OCI-LY1 (cell line): ENCODE results near the gene CAB39L.

Source experiments
- H2AFZ ChIP-seq: fragments of 200-600 bp; sonication (generic), shearing (Covaris generic); 2 replicates; pipeline ENCODE4 v1.6.0; 2014; ENCODE audit warnings: antibody characterized with exemption, mild to moderate bottlenecking, low read length
- H3F3A ChIP-seq: fragments of 200-600 bp; sonication (generic), shearing (Covaris generic); 2 replicates; pipeline ENCODE4 v1.6.0; 2014; ENCODE audit warnings: mild to moderate bottlenecking, antibody characterized with exemption, low read length, moderate library complexity; ENCODE audit not compliant: insufficient read depth
- H3K27ac ChIP-seq: fragments of 200-600 bp; sonication (generic); 2 replicates; pipeline ENCODE4 v1.5.1; 2014; ENCODE audit warnings: low read length, mixed run types, mild to moderate bottlenecking, low read depth; ENCODE audit not compliant: poor library complexity, severe bottlenecking
- H3K27me3 ChIP-seq: fragments of 200-600 bp; sonication (generic); 2 replicates; pipeline ENCODE4 v1.6.0; 2014; ENCODE audit warnings: antibody characterized with exemption, mild to moderate bottlenecking, low read length, moderate library complexity; ENCODE audit not compliant: insufficient read depth
- H3K36me3 ChIP-seq: fragments of 200-600 bp; sonication (generic); 2 replicates; pipeline ENCODE4 v1.6.1; 2014; ENCODE audit warnings: mild to moderate bottlenecking, antibody characterized with exemption, low read length, moderate library complexity, mixed read lengths; ENCODE audit not compliant: insufficient read depth
- H3K4me1 ChIP-seq: fragments of 200-600 bp; sonication (generic); 2 replicates; pipeline ENCODE4 v1.5.1; 2014; ENCODE audit warnings: mild to moderate bottlenecking, low read length, moderate library complexity; ENCODE audit not compliant: insufficient read depth, severe bottlenecking
- H3K4me2 ChIP-seq: fragments of 200-600 bp; sonication (generic), shearing (Covaris generic); 2 replicates; pipeline ENCODE4 v1.6.1; 2014; ENCODE audit warnings: low read length
- H3K4me3 ChIP-seq: fragments of 200-600 bp; sonication (generic); 2 replicates; pipeline ENCODE4 v1.5.1; 2014; ENCODE audit warnings: low read length, low read depth, mild to moderate bottlenecking, mixed read lengths; ENCODE audit not compliant: poor library complexity, severe bottlenecking
- H3K79me2 ChIP-seq: fragments of 200-600 bp; shearing (Covaris generic); 2 replicates; pipeline ENCODE4 v1.6.1; 2016; ENCODE audit warnings: mixed run types, low read length, mixed read lengths; ENCODE audit not compliant: insufficient read depth
- H3K9ac ChIP-seq: fragments of 200-600 bp; sonication (generic), shearing (Covaris generic); 2 replicates; pipeline ENCODE4 v1.6.1; 2014; ENCODE audit warnings: mild to moderate bottlenecking, low read length, mixed read lengths
- H3K9me2 ChIP-seq: fragments of 200-600 bp; sonication (generic), shearing (Covaris generic); 2 replicates; pipeline ENCODE4 v1.6.1; 2014; ENCODE audit warnings: low read depth, mild to moderate bottlenecking, low read length, mixed read lengths
- H3K9me3 ChIP-seq: fragments of 200-600 bp; shearing (Covaris generic); 2 replicates; pipeline ENCODE4 v1.6.1; 2014; ENCODE audit warnings: low read length, mixed read lengths
- H4K20me1 ChIP-seq: fragments of 200-600 bp; sonication (generic), shearing (Covaris generic); 2 replicates; pipeline ENCODE4 v1.6.0; 2016; ENCODE audit warnings: mild to moderate bottlenecking, low read length; ENCODE audit not compliant: insufficient read depth
- CTCF ChIP-seq: fragments of 200-600 bp; sonication (generic), shearing (Covaris generic); IDR thresholded peaks from 2 replicates; pipeline ENCODE4 v1.5.1; 2017; ENCODE audit warnings: mild to moderate bottlenecking, antibody characterized with exemption, low read length, moderate library complexity, mixed read lengths
- EZH2 ChIP-seq: fragments of 200-600 bp; sonication (generic), shearing (Covaris generic); IDR thresholded peaks from 2 replicates; pipeline ENCODE4 v1.8.0; 2017; ENCODE audit warnings: borderline replicate concordance, mixed run types, mild to moderate bottlenecking, antibody characterized with exemption, low read length, moderate library complexity, mixed read lengths

Gene CAB39L

DNA sequence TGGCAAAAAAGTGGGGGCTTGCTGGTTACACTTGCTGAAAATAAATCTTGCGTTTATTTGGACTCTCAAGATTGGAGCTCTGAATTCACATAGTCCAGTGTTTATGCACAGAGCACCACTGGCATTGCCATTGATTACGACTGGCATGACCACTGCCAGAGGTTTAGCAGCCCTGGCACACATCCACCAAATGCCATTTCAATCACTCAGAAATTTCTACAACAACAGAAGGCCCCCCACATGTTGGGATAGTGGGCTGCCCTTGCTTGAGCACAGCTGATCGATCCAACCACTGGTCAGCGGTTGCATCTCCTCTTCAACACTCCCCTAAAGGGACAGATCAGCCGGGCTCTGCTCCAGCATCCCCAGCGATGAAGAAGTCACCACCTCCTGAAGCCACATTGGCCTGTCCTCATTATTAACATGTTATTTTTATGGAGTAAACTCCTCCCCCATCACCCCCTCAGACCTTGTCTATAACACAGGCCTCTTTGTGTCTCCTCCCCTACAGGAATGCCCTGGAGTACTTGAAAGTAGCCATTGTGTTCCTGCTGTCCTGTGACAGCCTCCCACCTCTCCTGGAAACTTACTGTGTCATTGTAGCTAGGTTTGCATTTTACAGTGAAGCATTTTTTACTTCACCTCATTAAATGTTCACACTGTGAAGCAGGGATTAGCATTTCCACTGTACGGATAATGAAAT, 144.8 kb downstream of the CAB39L start:
- H3K4me1 ChIP-seq = peaks cover 39% of the 10 kb centered on the region
- H2AFZ ChIP-seq = no peak overlapping the region
- H3K4me2 ChIP-seq = no peak overlapping the region
- no peaks in the 10 kb centered on the region for H3K79me2 ChIP-seq
- no peaks in the 10 kb centered on the region for H3K9me2 ChIP-seq
- H4K20me1 ChIP-seq = no peaks in the 10 kb centered on the region
- H3K27me3 ChIP-seq = no peaks in the 10 kb centered on the region
- TF ChIP-seq EZH2 (no peak), CTCF (no peak)
- H3K9ac ChIP-seq = no peak overlapping the region
- H3F3A ChIP-seq = no peaks in the 10 kb centered on the region
- H3K36me3 ChIP-seq = no peaks in the 10 kb centered on the region
- no peak overlapping the region for H3K4me3 ChIP-seq
- no peaks in the 10 kb centered on the region for H3K9me3 ChIP-seq
- no peak overlapping the region for H3K27ac ChIP-seq

GRCh38 chr13:49298416-49298815, 145.4 kb downstream of the CAB39L start:
- no peak overlapping the region for H3K4me2 ChIP-seq
- no peak overlapping the region for H2AFZ ChIP-seq
- TF ChIP-seq EZH2 (no peak), CTCF (no peak)
- H3K36me3 ChIP-seq = no peaks in the 10 kb centered on the region
- H3K4me1 ChIP-seq = peaks cover 33% of the 10 kb centered on the region
- no peaks in the 10 kb centered on the region for H4K20me1 ChIP-seq
- H3K9ac ChIP-seq = no peak overlapping the region
- H3K9me2 ChIP-seq = no peaks in the 10 kb centered on the region
- no peak overlapping the region for H3K27ac ChIP-seq
- H3F3A ChIP-seq = no peaks in the 10 kb centered on the region
- H3K4me3 ChIP-seq = no peak overlapping the region
- H3K79me2 ChIP-seq = no peaks in the 10 kb centered on the region
- no peaks in the 10 kb centered on the region for H3K9me3 ChIP-seq
- no peaks in the 10 kb centered on the region for H3K27me3 ChIP-seq

DNA sequence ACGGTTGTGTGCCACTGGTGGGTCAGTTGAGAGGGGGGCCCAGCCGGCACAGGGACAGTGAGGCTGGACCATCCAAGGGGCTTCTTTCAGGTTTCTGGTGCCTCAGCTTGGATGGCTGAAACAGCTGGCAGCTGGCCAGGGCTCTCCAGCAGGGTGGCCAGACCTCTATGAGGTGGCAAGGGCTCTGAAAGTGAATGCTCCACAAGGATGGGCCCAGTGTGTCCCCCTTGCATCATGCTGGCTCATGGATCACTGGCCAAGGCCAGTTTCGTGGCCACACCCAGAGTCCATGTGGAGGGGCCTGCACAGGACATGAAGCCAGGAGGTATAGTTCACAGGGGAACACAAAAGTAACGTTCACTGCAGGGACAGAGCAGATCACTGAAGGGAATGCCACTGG, 146.5 kb downstream of the CAB39L start:
- Histone ChIP-seq H3K27me3 (no peaks in the 10 kb centered on the region), H3K9ac (no peak overlapping the region), H3K27ac (no peak overlapping the region), H3K36me3 (no peaks in the 10 kb centered on the region), H3K9me3 (no peaks in the 10 kb centered on the region), H3F3A (no peaks in the 10 kb centered on the region), H2AFZ (no peak overlapping the region), H3K9me2 (no peaks in the 10 kb centered on the region), H4K20me1 (no peaks in the 10 kb centered on the region), H3K4me2 (no peak overlapping the region), H3K4me1 (peaks cover 33% of the 10 kb centered on the region), H3K79me2 (no peaks in the 10 kb centered on the region), H3K4me3 (no peak overlapping the region)
- TF ChIP-seq EZH2 = no peak
- TF ChIP-seq CTCF = no peak
